Measurements from ENCODE around the gene GOLGA5.
"Not testable (repeated sequence)": the region's sequence is repeated elsewhere in the genome, so short reads cannot be mapped to it uniquely, and the experiment has no call there.

The GOLGA5 gene

DNA sequence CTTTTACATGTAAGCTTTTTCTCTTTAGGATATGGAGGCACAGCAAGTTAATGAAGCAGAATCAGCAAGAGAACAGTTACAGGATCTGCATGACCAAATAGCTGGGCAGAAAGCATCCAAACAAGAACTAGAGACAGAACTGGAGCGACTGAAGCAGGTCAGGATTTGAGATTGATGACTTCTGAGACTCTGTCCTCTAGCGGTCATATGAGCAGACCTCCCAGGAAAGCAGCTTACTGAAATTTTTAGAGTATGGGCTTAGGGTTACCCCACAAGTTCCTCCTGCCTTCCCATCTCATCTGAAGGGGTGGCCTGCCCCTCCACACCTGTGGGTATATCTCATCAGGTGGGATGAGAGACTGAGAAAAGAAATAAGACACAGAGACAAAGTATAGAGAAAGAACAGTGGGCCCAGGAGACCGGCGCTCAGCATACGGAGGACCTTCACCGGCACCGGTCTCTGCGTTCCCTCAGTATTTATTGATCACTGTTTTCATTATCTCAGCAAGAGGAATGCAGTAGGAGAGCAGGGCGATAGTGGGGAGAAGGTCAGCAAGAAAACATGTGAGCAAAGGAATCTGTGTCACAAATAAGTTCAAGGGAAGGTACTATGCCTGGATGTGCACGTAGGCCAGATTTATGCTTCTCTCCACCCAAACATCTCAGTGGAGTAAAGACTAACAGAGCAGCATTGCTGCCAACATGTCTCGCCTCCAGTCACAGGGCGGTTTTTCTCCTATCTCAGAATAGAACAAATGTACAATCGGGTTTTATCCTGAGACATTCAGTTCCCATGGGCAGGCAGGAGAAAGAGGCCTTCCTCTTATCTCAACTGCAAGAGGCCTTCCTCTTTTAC, 25.8 kb downstream of the GOLGA5 start:
- not testable (repeated sequence) for DNase-seq (ENCODE audit: low read depth in 2 of 3, low spot score in 2 of 3)

DNA sequence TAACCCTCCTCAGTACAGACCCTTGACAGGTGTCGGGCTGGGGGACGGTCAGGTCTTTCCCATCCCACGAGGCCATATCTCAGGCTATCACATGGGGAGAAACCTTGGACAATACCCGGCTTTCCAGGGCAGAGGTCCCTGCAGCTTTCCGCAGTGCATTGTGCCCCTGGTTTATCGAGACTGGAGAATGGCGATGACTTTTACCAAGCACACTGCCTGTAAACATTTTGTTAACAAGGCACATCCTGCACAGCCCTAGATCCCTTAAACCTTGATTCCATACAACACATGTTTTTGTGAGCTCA, 26.4 kb downstream of the GOLGA5 start:
- not testable (repeated sequence) for DNase-seq (ENCODE audit: low read depth in 2 of 3, low spot score in 2 of 3)

DNA sequence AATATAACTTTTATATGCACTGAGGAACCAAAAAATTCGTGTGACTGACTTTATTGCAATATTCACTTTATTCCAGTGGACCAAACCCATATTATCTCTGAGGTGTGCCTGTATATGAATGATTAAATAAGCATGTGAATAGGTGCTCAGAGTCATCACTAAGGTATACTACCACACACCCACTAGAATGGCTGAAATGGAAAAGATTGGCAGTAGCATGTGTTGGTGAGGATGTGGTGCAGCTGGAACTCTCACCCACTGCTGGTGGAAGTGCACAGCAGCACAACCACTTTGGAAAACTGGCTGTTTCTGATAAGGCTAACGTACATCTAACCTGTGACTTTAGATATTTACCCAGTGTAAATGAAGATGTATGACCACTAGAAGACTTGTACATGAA, 36.8 kb downstream of the GOLGA5 start:
- DNase-seq (ENCODE audit: low read depth in 2 of 3, low spot score in 2 of 3) = no peak

DNA sequence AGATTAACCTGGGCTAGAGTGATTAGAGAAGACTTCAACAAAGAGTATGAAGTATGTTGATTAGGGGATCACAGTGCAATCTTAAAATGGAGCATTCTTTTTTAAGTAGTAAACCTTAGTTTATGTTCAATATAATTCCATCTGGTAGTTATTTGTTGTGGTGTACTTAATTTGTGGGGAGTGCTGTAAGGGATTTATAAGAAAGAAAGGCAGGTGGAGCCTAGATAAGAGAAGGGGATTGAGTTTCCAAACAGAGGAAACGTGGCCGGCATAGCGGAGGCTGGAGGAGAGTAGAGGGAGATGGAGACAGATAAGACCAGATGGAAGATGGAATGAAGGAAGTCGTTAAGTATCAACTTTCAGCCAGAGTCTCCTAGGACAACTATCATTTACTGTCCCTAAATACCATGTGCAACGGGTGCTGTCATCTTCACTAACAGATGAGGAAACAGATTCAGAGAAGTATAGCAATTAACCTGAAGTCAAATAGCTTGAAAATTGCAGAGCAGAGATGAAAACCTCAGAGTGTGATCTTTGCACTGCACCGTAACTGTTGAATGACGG, 38.1 kb downstream of the GOLGA5 start:
- DNase-seq (ENCODE audit: low read depth in 2 of 3, low spot score in 2 of 3) = no peak

DNA sequence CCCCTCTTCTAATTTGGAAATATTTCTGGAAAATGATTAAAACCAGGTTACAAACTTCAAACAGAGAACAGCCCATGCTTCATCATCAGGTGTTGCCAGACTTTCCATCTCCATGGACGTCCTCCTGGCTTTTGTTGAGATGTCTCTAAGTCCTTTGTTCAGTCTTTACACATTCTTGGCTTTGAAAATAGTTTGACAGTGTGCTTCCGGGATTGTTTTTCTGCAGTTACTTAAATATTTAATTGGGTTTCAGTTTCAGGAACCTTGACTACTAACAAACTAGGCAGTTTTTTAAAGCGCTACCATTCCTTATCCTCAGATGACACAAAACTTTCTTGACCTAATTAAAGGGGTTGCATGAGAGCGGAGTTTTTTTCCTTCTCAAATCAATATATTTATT, 47.8 kb downstream of the GOLGA5 start:
- no peak for DNase-seq (ENCODE audit: low read depth in 2 of 3, low spot score in 2 of 3)

DNA sequence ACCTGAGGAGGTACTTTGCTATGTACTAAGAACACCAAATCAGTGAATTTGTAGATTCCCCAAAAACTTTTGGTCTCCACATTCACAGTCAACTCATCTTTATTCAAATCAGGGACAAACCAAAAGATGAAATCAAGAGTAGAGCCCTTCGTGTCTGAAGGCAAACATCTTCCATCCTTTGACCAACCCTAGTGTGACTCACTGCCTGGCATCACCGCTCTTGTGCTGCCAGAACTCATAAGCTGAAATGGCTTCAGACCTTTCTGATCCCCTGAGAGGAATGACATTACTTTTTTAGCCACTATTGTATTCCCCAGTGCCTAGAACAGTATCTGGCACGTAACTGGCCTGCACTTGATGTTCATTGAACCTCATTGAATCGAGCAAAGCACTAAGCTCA, 50.1 kb downstream of the GOLGA5 start:
- DNase-seq (ENCODE audit: low read depth in 2 of 3, low spot score in 2 of 3) = no peak

- peak in 1 of 3 experiments; percentile 9 for DNase-seq (ENCODE audit: low read depth in 2 of 3, low spot score in 2 of 3)
Observed at GRCh38 chr14:92846162-92846897, 52.2 kb downstream of the GOLGA5 start.

DNA sequence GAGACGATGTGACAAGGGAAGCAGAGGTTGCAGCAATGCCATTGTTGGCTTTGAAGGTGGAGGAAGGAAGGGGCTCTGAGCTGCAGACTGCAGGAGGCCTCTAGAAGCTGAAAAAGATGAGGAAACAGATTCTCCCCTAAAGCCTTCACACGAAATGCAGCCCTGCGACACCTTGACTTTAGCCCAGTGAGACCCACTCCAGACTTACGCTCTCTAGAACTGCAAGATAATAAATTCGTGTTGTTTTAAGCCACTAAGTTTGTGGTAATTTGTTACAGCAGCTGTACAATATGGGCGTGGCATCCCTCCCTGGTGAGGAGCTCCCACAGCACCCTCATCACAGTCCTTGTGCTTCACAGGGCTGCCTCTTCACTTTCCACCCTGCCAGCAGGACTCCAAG, 53.2 kb downstream of the GOLGA5 start:
- DNase-seq (ENCODE audit: low read depth in 2 of 3, low spot score in 2 of 3) = no peak

- DNase-seq (ENCODE audit: low read depth in 2 of 3, low spot score in 2 of 3) = no peak
Observed at GRCh38 chr14:92847749-92848148, 53.6 kb downstream of the GOLGA5 start.

DNA sequence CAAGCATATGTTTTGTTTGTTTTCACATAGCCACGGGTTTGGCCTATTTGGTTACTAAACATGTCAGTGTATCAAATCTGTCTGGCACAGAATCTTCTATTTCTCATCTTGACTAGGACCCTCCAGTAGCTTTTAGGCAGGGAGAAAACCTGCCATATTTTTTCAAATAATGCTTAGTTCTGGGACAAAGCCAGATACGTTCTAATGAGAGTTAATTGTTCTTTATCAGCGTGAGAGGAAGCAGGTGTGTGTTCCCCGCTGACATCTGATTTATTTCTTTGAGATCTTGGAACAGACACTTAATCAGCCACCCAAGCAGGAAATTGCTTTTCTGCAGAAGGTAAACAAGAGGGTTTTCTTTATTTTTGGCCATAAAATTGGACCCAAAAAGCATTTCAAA, 54.8 kb downstream of the GOLGA5 start:
- no peak for DNase-seq (ENCODE audit: low read depth in 2 of 3, low spot score in 2 of 3)

DNA sequence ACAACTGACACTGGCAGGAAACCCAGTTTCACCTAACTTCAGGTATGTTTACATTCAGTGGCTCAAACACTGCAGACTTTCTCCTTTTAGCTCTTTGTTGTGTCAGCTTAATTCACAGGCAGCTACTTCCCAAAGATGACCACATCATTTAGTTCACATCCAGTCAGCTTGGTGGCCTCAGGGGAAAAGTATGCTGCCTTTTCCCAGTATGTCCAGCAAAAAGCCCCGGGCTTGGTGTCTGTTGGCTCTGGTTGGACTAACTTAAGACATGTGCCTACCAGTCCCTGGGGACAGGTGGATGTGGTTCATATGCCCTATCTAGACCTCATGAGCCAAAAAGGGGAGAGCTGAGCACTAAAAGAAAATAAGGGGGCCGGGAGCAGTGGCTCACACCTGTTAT, 56.4 kb downstream of the GOLGA5 start:
- no peak for DNase-seq (ENCODE audit: low read depth in 2 of 3, low spot score in 2 of 3)

DNA sequence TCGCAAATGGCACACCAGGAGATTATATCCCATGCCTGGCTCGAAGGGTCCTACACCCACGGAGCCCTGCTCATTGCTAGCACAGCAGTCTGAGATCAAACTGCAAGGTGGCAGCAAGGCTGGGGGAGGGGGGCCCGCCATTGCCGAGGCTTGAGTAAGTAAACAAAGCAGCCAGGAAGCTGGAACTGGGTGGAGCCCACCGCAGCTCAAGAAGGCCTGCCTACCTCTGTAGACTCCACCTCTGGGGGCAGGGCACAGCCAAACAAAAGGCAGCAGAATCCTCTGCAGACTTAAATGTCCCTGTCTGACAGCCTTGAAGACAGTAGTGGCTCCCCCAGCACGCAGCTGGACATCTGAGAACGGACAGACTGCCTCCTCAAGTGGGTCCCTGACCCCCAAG, 59.0 kb downstream of the GOLGA5 start:
- DNase-seq (ENCODE audit: low read depth in 2 of 3, low spot score in 2 of 3) = not testable (repeated sequence)

DNA sequence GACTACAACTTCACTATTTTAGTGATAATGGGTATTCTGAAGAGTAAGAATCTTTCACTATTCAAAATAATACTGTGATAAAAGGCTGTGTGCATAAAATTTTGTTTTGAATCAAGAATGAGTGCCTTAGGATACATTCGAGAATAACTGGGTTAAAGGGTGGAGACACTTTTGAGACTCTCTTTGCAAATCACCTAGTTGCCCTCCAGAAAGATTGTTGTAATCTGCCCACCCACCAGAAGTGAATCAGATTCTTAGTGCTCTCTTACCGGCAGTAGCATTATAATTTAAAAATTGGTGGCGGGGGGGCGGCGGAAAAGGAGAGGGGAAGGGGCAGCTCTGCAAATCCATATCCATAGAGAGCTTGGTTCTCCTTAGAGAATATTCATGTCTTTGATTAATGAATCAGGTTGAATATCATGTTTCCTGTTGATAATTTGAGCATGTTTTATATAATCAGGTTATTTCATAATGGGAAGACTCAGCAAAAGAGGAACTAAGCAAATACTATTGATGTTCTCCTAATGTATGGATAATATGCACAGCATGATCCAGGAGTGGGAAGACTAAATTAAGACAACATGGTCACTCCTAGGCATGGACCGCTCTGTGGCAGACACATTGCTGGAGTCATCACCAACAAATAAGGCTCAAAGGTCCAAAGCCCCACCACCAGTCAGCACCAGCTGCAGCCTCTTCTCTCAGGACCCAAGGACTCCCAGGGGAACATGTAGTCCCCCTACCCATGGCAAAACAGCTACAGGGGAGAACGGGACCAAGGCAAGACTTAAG, 66.1 kb downstream of the GOLGA5 start:
- DNase-seq (ENCODE audit: low read depth in 2 of 3, low spot score in 2 of 3) = no peak

DNA sequence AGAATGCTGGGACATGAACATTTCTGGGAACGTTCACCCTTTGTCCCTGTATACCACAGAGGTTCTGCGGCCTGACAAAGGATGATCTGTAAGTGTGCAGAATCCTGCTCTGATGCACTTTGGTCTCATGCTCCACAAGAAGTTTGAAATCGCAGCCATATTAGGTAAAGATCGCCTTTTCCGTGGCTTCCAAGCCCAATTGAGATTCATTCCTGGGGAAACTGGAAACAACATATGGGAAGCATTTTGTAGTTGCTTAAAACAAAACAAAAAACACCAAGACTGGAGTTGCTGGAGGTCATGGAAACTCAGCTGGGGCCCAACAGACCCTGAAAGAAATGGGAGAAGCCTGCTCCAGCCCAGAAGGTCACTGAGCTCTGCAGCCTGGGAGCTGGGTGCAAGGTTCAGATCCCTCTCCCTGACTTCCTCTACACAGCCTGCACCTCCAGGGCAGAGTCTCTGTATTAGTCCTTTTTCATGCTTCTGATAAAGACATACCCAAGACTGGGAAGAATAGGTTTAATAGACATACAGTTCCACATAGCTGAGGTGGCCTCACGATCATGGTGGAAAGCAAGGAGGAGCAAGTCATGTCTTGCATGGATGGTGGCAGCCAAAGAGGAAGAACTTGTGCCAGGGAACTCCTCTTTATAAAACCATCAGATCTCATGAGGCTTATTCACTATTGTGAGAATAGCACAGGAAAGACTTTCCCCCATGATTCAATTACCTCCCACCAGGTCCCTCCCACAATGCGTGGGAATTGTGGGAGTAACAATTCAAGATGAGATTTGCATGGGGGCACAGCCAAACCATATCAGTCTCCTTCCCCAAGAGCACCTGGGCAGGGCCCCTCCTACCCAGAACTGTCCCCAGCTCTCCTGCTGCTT, 68.0 kb downstream of the GOLGA5 start:
- no peak for DNase-seq (ENCODE audit: low read depth in 2 of 3, low spot score in 2 of 3)

GRCh38 chr14:92863286-92864080, 69.4 kb downstream of the GOLGA5 start:
- DNase-seq (ENCODE audit: low read depth in 2 of 3, low spot score in 2 of 3) = no peak

GRCh38 chr14:92865674-92866073, 71.6 kb downstream of the GOLGA5 start:
- DNase-seq (ENCODE audit: low read depth in 2 of 3, low spot score in 2 of 3) = no peak

DNA sequence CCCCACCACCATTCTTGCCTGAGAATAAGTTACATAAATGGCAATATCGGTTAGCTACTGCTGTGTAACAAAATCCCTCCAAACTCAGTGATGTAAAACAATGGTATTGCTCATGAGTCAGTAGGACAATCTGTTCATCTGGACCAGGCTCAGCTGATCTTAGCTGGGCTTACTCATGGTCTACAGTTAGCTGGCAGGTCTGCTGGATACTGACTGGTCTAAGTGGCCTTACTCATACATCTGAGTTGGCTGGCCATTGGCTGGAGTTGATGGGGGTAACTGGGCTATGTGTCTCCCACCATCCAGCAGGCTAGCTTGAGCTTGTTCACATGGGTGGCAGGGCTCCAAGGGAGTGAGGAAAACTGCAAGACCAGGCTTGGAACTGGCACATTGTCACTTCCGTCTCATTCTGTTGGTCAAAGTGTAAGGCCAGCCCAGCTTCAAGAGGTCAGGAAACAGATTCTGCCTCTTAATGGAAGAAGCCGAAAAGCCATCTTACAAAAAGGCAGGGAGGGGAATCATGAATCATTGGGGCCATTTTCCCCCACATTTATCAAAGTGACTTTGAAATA, 72.2 kb downstream of the GOLGA5 start:
- no peak for DNase-seq (ENCODE audit: low read depth in 2 of 3, low spot score in 2 of 3)

GRCh38 chr14:92866901-92867865, 73.1 kb downstream of the GOLGA5 start:
- DNase-seq (ENCODE audit: low read depth in 2 of 3, low spot score in 2 of 3) = no peak
